Activated CD8-positive, alpha-beta memory T cell treated with anti-CD3 and anti-CD28 coated beads, Interleukin-2, amount 50 U/mL, for 1 hour (primary cell): ENCODE measurements around the gene SCYL1.
"Not testable (repeated sequence)": the region's sequence is repeated elsewhere in the genome, so short reads cannot be mapped to it uniquely, and the experiment has no call there.

Experiments used
- DNase-seq: peaks from one replicate; pipeline ENCODE4 v3.0.0-alpha.2; 2020; ENCODE audit errors: extremely low read depth

SCYL1 gene

DNA sequence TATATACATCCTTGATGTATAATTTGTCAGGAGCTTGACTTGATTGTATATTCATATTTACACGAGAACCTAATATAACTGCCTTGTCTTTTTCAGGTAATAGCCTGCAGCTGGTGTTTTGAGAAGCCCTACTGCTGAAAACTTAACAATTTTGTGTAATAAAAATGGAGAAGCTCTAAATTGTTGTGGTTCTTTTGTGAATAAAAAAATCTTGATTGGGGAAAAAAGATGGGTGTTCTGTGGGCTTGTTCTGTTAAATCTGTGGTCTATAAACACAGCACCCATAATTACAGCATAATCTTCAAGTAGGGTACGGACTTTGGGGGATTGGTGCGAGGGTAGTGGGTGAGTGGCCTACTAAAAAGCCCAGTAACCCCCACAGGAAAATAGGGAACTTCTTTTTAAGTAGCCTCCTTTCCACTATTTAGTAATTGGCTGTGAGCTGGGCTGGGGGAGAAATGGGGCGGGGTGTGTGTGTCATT is 18.6 kb upstream of the SCYL1 start:
- DNase-seq: no peak

DNA sequence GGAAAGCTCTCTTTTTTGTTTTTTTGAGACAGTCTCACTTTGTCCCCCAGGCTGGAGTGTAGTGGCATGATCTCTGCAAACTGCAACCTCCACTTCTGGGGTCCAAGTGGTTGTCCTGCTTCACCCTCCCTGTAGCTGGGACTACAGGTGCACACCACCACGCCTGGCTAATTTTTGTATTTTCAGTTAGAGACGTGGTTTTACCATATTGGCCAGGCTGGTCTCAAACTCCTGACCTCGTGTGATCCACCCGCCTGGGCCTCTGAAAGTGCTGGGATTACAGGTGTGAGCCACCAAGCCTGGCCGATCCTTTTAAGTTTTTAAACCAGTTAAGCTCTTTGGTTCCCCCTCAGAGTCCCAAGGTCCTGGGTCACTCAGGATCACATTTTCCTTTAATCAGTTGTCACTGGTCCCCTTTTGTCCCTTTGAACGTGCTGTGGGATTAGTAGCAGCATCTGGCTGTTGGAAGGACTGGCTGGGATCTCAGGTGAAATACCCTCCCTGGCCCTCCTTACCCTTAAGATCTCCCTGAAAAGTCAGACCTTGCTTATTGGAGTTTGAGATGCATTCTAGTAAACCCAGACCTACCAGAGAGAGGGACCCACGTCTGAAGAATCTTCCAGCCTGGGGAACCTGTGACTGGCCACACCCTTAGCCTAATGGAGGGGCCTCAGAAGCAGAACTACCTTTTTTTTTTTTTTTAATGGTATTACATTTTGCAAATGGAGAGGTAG is 17.9 kb upstream of the SCYL1 start:
- DNase-seq: peak; percentile 48

GRCh38 chr11:65512311-65512710 is 12.6 kb upstream of the SCYL1 start:
- DNase-seq: not testable (repeated sequence)

- DNase-seq: no peak
Observed at GRCh38 chr11:65516135-65516968, 8.5 kb upstream of the SCYL1 start.

DNA sequence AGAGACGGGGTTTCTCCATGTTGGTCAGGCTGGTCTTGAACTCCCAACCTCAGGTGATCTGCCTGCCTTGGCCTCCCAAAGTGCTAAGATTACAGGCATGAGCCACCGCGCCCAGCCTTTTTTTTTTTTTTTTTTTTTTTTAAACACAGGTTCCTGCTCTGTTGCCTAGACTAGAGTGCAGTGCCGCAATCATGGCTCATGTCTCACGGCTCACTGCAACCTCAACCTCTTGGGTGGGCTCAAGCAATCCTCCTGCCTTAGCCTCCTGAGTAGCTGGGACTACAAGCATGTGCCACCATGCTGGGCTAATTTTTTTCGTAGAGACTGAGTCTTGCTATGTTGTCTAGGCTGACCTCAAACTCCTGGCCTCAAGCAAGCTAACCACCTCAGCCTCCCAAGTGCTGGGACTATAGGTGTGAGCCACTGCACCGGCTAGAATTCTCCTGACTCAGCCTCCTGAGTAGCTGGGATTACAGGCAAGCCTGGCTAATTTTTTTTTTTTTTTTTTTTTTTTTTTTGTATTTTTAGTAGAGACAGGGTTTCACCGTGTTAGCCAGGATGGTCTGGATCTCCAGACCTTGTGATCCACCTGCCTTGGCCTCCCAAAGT is 5.8 kb upstream of the SCYL1 start:
- DNase-seq: not testable (repeated sequence)

DNA sequence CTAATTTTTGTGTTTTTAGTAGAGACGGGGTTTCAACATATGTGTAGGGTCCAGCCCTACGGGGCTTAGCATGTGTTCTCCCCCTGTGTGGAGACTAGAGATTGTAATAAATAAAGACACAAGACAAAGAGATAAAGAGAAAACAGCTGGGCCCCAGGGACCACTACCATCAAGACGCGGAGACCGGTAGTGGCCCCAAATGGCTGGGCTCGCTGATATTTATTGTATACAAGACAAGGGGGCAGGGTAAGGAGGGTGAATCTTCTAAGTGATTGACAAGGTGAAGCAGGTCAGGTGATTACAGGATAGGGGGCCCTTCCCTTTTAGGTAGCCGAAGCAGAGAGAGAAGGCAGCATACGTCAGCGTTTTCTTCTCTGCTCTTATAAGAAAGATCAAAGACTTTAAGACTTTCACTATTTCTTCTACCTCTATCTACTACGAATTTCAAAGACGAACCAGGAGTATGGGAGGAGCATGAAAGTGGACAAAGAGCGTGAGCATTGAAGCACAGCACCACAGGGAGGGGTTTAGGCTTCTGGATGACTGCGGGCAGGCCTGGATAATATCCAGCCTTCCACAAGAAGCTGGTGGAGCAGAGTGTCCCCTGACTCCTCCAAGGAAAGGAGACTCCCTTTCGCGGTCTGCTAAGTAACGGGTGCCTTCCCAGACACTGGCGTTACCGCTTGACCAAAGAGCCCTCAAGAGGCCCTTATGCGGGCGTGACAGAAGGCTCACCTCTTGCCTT is 2.9 kb upstream of the SCYL1 start:
- not testable (repeated sequence) for DNase-seq

DNA sequence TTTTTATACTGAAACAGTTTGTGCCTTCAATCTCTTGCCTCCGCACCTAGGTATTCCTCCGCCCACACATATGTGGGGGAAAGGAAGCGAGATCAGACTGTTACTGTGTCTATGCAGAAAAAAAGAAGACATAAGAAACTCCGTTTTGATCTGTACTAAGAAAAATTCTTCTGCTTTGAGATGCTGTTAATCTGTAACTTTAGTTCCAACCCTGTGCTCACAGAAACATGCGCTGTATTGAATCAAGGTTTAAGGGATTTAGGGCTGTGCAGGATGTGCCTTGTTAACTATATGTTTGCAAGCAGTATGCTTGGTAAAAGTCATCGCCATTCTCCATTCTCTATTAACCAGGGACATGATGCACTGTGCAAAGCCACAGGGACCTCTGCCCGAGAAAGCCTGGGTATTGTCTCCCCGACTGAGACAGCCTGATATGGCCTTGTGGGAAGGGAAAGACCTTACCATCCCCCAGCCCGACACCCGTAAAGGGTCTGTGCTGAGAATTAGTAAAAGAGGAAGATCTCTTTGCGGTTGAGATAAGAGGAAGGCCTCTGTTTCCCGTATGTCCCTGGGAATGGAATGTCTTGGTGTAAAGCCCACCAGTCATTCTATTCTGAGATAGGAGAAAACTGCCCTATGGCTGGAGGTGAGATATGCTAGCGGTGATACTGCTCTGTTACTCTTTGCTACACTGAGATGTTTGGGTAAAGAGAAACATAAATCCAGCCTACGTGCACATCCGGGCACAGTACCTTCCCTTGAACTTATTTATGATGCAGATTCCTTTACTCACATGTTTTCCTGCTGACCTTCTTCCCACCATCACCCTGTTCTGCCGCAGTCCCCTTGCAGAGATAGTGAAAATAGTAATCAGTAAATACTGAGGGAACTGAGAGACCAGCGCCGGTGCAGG is 1.9 kb upstream of the SCYL1 start:
- not testable (repeated sequence) for DNase-seq

DNA sequence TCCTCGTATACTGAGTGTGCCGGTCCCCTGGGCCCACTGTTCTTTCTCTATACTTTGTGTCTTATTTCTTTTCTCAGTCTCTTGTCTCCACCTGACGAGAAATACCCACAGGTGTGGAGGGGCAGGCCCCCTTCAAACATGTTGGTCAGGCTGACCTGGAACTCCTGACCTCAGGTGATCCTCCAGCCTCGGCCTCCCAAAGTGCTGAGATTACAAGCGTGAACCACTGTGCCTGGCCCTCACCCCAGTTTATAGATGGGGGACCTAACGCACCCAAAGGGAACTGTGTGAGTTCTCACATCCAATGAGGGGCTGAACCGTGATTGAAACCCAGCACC is 1.3 kb upstream of the SCYL1 start:
- DNase-seq: not testable (repeated sequence)

DNA sequence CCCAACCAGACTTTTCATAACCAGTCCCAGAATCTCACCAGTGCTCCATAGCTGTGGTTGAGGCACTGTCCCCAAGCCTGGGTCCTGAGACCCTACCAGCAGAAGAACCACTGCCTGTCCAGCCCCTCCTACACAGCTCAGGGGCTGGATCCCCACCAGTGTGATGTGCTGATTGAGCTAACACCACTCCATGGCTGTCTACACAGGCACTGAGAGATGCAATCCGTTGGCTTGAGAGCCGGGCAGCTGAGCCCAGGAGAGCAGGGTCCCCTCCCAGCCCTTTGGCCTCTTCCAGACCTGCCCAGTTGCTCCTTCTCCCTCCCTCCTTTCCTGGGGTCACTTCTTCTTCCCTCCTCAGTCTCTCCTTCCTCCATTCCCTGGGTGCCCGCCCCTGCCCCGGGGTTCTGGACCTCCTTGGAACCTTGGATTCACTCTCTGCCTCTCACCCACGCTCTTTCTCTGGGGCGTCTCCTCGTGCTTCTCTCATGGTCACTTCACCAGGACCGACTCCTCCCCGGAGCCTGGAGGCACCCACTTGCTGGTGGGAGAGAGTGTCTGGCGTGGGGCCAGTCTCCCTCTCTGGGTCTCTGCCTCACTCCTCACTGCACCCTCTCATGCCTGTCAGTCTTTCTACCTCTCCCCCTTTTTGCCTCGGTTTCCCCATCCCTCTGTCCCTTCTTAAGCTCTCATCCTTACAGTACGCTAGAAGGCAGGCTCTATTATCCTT is 706 bp upstream of the SCYL1 start:
- no peak for DNase-seq

DNA sequence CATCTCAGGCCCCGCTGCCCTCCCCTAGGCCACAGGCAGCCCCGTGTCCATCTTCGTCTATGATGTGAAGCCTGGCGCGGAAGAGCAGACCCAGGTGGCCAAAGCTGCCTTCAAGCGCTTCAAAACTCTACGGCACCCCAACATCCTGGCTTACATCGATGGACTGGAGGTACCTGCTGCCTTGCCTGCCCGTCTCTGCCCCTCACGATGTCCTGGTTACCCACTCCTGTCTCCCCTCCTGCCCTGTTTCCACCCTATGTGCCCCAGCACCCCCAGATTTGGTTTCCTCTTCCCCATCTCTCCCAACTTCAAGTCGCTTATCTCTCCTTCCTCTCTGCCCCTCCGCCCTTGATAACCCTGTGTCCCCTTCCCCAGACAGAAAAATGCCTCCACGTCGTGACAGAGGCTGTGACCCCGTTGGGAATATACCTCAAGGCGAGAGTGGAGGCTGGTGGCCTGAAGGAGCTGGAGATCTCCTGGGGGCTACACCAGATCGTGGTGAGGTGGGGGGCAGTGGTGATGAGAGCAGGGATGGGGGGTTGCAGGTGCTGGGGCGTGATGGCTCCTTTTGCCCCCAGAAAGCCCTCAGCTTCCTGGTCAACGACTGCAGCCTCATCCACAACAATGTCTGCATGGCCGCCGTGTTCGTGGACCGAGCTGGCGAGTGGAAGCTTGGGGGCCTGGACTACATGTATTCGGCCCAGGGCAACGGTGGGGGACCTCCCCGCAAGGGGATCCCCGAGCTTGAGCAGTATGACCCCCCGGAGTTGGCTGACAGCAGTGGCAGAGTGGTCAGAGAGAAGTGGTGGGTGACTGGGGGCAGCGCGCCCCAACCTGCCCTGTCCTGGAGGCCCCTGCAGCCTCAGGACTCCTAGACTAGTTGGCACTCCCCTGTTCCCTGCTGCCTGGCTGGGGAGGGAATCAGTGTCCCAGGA is 930 bp downstream of the SCYL1 start:
- DNase-seq: no peak

GRCh38 chr11:65526744-65527143 is 1.9 kb downstream of the SCYL1 start:
- DNase-seq: no peak

GRCh38 chr11:65528819-65529350 is 4.0 kb downstream of the SCYL1 start:
- DNase-seq: no peak

DNA sequence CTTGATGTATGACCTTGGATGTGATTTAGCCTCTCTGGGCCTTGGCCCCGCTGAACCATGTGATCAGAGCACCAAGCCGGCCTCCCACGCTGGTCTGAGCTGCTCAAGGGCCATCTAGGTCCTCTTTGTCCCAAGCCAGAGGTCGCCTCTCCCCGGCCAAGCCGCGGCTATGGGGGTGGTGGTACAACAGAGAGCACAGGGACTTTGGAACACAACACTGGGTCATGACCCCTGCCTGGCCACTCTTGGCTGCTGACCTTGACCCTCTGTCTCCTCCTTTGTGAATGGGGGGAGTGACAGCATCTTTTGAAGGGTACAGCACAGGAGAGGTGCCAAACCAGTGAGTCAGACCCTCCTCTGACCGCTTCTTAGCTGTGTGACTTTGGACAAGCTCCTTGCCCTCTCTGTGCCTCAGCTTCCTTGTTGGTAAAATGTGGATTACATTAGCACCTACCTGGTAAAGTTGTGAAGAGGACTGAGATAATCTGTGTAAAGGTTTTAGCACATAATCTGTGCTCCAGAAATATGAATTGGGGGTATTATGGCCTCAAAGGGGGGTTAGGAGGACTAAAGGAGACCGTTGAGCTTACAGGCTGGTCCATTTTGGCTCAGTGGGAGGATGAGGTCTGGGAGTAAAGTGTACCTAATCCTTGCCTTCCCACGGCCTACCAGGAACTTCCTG is 4.7 kb downstream of the SCYL1 start:
- DNase-seq: no peak

- DNase-seq: no peak
Observed at GRCh38 chr11:65530157-65530496, 5.2 kb downstream of the SCYL1 start.

DNA sequence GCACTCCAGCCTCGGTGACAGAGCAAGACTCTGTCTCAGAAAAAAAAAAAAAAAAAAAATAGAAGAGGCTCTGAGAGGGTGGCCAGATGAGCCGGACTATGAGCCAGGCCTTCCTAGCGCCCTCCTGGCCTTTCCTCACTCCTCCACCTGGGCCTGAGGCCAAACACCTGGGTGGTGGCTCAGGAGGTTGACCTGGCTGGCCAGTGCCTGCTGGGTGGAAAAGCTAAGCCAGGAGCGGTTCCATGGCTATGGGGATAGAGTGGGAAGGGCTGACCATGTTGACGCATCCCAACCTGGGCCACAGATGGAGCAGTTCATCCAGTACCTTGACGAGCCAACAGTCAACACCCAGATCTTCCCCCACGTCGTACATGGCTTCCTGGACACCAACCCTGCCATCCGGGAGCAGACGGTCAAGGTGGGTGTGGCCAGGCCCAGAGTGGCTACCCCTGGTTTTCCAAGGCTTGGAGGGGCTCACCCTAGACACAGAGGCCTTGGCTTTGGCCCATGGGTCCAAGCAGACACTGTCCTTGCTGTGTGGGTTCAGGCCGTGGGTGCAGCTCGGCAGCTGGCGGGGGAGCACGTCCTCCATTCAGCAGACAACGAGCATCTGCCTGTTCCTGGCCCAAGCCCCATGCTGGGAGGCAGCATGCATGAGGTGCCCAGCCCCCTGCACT is 7.6 kb downstream of the SCYL1 start:
- no peak for DNase-seq

- no peak for DNase-seq
Observed at GRCh38 chr11:65535102-65535501, 10.2 kb downstream of the SCYL1 start.

- DNase-seq: no peak
Observed at GRCh38 chr11:65536412-65537295, 11.8 kb downstream of the SCYL1 start.
